HEK293 (cell line): ENCODE measurements around the gene GATA1.

Experiments used
- MYNN ChIP-seq: fragments of 450-650 bp; formaldehyde crosslinking; IDR thresholded peaks from 2 replicates; pipeline ENCODE4 v1.5.1; 2016; ENCODE audit warnings: missing biosample characterization, missing genetic modification characterization, borderline replicate concordance
- ZNF132 ChIP-seq: fragments of 450-650 bp; formaldehyde crosslinking; IDR thresholded peaks from 2 replicates; pipeline ENCODE4 v1.5.1; 2017; ENCODE audit warnings: missing biosample characterization, missing genetic modification characterization, borderline replicate concordance
- ZNF221 ChIP-seq: fragments of 450-650 bp; formaldehyde crosslinking; IDR thresholded peaks from 2 replicates; pipeline ENCODE4 v1.5.1; 2017; ENCODE audit warnings: missing biosample characterization, missing genetic modification characterization, borderline replicate concordance
- ZNF335 ChIP-seq: fragments of 450-650 bp; formaldehyde crosslinking; conservative IDR thresholded peaks from 2 replicates; pipeline ENCODE4 v1.5.1; 2016; ENCODE audit warnings: missing biosample characterization, missing genetic modification characterization
- ZNF530 ChIP-seq: fragments of 450-650 bp; formaldehyde crosslinking; IDR thresholded peaks from 2 replicates; pipeline ENCODE4 v1.5.1; 2016; ENCODE audit warnings: low read depth, missing biosample characterization, missing genetic modification characterization

- no peak for TF ChIP-seq ZNF335 (tag by site-specific recombination)
- TF ChIP-seq ZNF530 (tag by site-specific recombination), result no peak
- no peak for TF ChIP-seq MYNN (tag by site-specific recombination)
- TF ChIP-seq ZNF221, result no peak
- TF ChIP-seq ZNF132 (tag by site-specific recombination), result no peak
Measured at GRCh38 chrX:48754238-48754637, 32.2 kb upstream of the GATA1 start.
